Activated CD8-positive, alpha-beta memory T cell treated with anti-CD3 and anti-CD28 coated beads for 4 hours (primary cell): Measurements from ENCODE around the gene BUB3.

ENCODE experiments used
- DNase-seq, 2 donors: peaks; one replicate each; pipeline ENCODE4 v3.0.0-alpha.2; 2020; ENCODE audit warnings: low read depth in 2 of 2

Gene BUB3

DNA sequence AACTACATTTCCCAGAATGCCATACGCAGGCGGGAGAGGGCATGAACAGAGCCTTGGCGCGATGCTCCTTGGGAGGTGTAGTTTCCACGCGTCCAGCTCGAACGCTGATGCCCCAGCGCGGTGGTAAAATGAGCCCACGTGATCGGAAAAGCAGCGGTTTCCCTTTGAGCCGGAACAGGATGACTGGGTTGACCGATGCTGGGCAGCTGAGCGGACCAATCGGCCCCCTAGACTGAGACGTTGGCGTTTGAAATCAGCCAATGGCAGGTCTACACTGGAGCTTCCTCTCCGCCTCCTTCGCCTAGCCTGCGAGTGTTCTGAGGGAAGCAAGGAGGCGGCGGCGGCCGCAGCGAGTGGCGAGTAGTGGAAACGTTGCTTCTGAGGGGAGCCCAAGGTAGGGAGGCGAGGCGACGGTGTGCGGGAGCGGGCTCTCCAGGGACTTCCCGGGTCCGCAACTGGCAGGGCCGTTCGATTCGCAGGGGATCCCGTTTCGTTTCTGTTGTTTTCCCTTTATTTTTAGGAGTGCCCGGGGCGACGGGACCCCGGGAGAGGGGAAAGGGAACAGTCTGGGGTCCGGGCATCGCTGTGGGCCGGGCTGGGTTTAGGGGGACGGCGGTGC is at the start of gene BUB3:
Gene BUB3, plus strand, starts transcription at position 311 of the 619 bp plus-strand sequence. CDS start 516 bp downstream, outside the sequence.
- peak; percentile 89 to 92 for DNase-seq

- no peak for DNase-seq
These were observed 44.7 kb upstream of the BUB3 start for GRCh38 chr10:123109466-123109865.

- DNase-seq, result no peak
These were observed 36.4 kb upstream of the BUB3 start for GRCh38 chr10:123117644-123118417.

DNA sequence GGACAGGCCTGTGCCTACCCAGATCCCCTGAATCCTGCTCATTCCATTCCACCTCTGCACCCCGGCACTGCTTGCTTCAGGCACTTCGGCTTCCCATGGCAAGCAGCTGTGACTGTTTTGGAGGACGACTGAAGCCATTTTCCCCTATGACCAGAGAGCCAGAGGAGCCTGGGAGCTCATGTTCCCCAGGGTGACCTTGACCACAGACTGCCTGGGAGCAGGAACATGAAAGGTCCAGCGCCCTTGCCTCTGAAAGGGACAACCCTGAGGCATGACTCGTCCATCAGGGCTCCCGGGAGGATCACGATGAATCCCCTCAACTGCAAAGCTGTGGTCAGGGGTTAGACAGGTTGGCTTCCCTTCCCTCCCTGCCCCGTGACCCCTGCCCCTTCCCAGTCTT is 35.1 kb upstream of the BUB3 start:
- no peak for DNase-seq

GRCh38 chr10:123126246-123126645 is 28.0 kb upstream of the BUB3 start:
- DNase-seq, result no peak

GRCh38 chr10:123129618-123130271 is 24.5 kb upstream of the BUB3 start:
- no peak for DNase-seq

GRCh38 chr10:123132576-123133477 is 21.4 kb upstream of the BUB3 start:
- peak; percentile 67 to 72 for DNase-seq

- DNase-seq, result no peak
These were observed 20.5 kb upstream of the BUB3 start for GRCh38 chr10:123133541-123134342.

DNA sequence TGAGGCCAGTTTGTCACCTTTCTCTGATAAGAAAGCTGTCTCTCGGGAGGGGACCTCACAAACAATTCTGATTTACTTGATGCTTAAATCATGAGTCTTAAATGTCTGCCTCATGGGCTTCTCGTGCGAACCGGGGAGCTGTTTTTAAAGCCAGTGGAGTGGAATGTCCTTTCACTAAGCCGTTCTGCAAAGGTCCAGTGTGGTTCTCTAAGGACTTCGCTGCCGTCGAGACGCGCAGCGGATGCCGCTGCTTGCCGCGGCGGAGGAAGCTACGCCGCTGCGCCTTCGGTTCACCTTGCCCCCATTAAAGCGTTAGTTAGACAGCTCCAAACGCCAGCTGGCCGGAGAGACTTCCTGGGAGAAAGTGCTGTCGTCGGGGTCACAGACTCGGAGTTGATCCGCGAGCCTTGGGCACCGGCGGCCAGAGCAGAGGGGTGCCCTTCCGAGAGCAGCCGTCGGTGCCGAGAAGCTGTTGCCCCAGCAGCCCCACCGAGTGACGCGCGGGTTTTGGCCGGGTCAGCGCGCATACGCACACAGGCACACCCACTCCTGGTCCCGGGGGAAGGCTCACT is 19.8 kb upstream of the BUB3 start:
- DNase-seq, result no peak

- no peak for DNase-seq
These were observed 19.2 kb upstream of the BUB3 start for GRCh38 chr10:123134915-123135414.

DNA sequence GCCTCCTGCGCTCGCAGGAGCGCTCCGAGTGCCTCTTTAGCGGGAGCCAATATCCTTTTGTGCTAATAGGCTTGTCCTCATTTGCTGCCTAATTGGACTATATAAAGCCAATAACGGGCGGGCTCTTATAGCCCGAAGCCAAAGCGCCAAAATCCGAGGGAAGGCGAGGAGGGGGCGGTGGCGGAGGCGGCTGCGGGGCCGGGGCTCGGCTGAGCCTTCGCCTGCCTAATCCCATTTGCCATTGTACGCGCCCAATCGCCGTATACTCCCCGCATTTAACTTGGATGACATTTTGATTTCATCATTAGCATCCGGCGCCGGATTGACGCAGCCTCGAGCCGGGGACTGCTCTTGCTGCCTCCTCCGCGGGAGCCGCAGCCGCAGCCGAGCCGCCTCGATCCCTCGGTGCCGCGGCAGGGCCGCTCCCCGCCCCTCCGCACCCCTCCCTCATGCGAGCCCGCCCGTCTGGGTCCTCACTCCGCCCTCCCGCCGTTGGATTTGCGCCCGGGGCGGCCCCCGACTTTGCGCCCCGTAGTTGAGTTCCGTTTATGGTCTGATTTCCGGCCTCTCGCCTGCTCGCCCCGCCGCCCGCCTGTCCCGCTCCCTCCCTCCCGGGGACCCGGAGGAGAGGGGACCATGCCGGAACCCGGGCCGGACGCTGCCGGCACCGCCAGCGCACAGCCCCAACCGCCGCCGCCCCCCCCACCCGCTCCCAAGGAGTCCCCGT is 18.6 kb upstream of the BUB3 start, which contains the start of gene HMX3:
Gene HMX3, plus strand, starts transcription at position 556 of the 727 bp plus-strand sequence. Its CDS starts 81 bp downstream, at position 637.
- no peak for DNase-seq

DNA sequence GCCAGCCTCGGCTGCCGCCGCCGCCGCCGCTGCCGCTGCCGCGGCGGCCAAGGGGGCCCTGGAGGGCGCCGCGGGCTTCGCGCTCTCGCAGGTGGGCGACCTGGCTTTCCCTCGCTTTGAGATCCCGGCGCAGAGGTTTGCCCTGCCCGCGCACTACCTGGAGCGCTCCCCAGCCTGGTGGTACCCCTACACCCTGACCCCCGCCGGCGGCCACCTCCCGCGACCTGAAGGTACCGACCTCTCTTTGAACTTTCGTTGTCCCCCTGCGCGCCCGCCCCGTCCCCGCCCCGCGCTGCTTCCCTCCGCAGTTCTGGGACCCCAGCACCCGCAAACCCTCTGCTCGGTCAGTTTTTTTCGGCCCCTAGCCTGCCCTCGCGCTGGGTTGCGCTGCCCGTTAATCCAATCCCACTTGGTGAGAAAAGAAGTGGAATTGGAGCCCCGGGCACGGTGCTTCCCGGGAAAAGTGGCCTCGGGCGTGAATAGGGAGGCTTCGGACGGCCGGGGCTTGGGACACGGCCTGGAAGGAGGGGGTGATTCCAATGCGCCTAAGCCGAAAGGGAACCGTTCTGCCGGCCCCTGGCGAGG is 17.9 kb upstream of the BUB3 start:
- no peak for DNase-seq

DNA sequence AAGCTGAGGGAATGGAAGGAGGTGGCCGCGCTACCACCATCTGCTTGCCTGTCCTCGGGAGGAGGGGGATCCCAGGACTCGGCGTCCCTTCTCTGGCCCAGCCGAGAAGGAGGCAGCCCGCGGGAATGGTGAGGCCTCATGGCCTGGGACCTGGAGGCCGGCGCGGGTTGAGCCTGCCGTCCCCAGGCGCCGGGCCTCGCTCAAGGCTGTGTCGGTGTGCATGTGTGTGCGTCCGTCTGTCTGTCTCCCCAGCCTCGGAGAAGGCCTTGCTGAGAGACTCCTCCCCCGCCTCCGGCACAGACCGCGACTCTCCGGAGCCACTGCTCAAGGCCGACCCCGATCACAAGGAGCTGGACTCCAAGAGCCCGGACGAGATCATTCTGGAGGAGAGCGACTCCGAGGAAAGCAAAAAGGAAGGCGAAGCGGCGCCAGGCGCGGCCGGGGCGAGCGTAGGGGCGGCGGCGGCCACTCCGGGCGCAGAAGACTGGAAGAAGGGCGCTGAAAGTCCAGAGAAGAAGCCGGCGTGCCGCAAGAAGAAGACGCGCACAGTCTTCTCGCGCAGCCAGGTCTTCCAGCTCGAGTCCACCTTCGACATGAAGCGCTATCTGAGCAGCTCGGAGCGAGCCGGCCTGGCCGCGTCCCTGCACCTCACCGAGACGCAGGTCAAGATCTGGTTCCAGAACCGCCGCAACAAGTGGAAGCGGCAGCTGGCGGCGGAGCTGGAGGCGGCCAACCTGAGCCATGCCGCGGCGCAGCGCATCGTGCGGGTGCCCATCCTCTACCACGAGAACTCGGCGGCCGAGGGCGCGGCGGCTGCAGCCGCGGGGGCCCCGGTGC is 17.2 kb upstream of the BUB3 start:
- no peak for DNase-seq

- no peak for DNase-seq
These were observed 15.1 kb upstream of the BUB3 start for GRCh38 chr10:123139165-123139520.

DNA sequence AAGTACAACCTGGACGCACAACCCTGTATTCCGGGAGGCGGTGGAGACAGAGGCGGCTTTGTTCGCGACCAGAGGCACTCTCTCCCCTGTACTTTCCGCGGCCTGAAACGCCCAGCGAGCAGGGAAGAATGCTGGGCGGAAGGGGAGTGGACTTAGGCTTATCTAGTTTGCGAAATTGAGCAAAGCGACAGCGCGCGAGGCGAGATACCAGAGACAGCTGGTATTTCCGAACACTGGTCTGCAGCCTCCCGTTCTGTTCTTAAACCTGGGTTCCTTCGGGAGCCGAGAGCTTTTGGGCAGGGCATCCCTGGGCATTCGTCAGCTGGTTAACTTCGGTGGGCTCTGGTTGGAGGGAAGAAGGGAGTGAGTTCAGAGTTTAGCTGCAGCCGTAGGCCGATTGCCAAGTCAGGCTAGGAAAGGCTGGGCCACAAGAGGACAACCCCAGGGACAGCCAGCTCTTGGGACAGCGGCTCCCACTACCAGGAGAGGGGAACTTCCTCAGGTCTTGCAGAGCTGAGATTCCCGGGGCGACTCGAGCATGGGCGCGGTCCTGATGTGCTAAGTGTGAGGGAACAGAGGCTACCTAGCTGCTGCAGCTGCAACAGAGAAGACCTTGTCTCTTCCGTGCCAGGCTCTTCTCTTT is 14.6 kb upstream of the BUB3 start:
- DNase-seq, result no peak

DNA sequence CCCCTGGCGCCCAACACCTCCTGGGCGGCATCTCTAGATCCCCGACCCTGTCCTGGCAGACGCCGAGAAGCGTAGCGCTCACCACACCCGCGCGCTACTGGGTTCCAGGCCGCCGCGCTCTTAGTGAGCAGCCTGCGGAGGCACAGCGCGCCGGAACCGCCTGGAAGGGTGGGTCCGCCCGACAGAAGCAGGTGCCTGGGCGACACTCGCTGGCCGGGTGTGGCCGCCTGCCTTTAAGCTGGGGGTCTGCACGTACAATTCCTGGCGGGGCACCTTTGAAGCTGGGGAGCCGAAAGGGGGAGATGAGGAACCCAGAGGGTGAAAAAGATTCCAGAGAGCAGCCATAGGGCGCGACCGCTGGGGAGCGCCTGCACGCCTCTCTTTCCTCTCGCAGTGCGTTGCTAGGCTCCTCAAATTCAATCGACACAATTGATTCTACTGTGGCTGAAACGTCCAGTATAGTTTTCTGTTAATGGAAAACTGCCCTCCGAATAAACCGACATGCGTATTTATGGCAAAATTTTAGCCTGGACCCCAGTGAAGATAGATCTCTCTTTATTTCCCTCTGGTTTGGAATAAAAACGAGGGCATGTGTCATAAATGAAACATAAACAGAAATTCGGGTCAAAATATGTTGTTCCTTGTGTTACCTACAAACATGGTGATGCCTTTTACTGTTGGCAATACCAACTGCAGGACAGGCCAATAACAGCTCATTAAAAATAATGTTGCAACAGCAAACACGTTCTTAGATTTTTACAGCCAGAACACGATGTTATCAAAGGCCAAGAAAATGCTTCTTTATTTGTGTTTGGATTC is 13.8 kb upstream of the BUB3 start:
- DNase-seq, result no peak

DNA sequence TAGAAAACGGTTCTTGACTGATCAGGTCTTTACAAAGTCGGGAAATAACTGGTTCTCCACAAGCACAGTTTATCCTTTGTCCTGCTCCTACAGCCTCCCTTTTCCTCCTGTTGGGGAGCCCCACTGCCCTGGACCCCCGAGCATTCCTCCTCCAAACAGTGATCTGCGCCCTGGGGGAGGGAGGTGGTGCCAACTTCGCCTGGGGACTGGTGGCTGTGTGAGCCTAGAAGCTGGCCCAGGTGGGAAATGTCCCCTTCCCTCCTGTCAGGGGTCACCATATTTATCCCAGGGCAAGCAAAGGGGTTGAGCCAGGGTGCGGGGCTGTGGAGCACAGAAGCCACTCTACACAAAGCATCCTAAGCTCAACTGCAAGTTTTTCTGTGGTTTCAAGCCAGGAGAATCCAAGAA is 13.2 kb upstream of the BUB3 start:
- DNase-seq, result no peak
